Measurements from ENCODE around the gene VPS18. TPM values are rescaled to one million over a fixed set of nuclear protein-coding genes. Genes with fewer than 3 reads are reported as not detected.

VPS18 gene
- polyA plus RNA-seq, 1 donor from 2014 or later, result 13.8 TPM

DNA sequence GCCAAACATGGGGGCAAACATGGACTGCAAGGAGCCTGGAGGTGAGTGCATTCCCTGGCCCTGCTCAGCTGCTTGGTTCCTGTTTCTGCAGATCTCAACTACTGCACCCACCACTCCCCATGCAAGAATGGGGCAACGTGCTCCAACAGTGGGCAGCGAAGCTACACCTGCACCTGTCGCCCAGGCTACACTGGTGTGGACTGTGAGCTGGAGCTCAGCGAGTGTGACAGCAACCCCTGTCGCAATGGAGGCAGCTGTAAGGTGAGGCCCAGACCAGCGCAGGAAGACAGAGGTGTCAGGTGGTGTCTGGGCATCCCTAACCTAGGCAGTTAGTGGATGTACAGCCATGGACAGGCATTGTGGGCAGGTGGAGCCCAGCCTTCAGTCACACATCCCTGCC lies 40.2 kb downstream of the VPS18 start:
- Histone ChIP-seq H3K27me3 (ENCODE audit: insufficient read depth, low read depth, low read length) (peaks cover 35% of the 10 kb centered on the region), H3K27ac (ENCODE audit: low read length) (no peak overlapping the region), H3K9ac (ENCODE audit: low read length) (no peak overlapping the region), H3K4me3 (ENCODE audit: low read length) (no peak overlapping the region), H3K36me3 (ENCODE audit: insufficient read depth, low read length) (no peaks in the 10 kb centered on the region), H3K79me2 (replicated peaks; ENCODE audit: insufficient read depth, low read length) (no peaks in the 10 kb centered on the region), H3K9me2 (ENCODE audit: insufficient read depth, low read length) (no peaks in the 10 kb centered on the region), H3K4me2 (ENCODE audit: low read length) (no peak overlapping the region), H4K20me1 (ENCODE audit: insufficient read depth) (no peaks in the 10 kb centered on the region), H3F3A (ENCODE audit: insufficient read depth, low read length, poor library complexity, severe bottlenecking) (peaks cover 3% of the 10 kb centered on the region), H2AFZ (ENCODE audit: low read depth, low read length) (no peak overlapping the region), H3K9me3 (ENCODE audit: low read length) (no peaks in the 10 kb centered on the region)
- TF ChIP-seq SMC3 (conservative IDR thresholded peaks at IDR 0.05; ENCODE audit: poor library complexity) (no peak), TAF1 (IDR thresholded peaks at IDR 0.05; ENCODE audit: low read depth) (no peak), RAD21 (conservative IDR thresholded peaks at IDR 0.05) (no peak), EZH2 (IDR thresholded peaks at IDR 0.05; ENCODE audit: borderline replicate concordance, insufficient read depth, low read length, poor library complexity, severe bottlenecking) (no peak), MXI1 (conservative IDR thresholded peaks at IDR 0.05; ENCODE audit: poor library complexity, severe bottlenecking) (no peak), POLR2AphosphoS5 (IDR thresholded peaks at IDR 0.05) (no peak), EP300 (conservative IDR thresholded peaks at IDR 0.05; ENCODE audit: poor library complexity, severe bottlenecking) (no peak)
- TF ChIP-seq, protein P1, sequence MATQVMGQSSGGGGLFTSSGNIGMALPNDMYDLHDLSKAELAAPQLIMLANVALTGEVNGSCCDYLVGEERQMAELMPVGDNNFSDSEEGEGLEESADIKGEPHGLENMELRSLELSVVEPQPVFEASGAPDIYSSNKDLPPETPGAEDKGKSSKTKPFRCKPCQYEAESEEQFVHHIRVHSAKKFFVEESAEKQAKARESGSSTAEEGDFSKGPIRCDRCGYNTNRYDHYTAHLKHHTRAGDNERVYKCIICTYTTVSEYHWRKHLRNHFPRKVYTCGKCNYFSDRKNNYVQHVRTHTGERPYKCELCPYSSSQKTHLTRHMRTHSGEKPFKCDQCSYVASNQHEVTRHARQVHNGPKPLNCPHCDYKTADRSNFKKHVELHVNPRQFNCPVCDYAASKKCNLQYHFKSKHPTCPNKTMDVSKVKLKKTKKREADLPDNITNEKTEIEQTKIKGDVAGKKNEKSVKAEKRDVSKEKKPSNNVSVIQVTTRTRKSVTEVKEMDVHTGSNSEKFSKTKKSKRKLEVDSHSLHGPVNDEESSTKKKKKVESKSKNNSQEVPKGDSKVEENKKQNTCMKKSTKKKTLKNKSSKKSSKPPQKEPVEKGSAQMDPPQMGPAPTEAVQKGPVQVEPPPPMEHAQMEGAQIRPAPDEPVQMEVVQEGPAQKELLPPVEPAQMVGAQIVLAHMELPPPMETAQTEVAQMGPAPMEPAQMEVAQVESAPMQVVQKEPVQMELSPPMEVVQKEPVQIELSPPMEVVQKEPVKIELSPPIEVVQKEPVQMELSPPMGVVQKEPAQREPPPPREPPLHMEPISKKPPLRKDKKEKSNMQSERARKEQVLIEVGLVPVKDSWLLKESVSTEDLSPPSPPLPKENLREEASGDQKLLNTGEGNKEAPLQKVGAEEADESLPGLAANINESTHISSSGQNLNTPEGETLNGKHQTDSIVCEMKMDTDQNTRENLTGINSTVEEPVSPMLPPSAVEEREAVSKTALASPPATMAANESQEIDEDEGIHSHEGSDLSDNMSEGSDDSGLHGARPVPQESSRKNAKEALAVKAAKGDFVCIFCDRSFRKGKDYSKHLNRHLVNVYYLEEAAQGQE (IDR thresholded peaks at IDR 0.05; ENCODE audit: borderline replicate concordance), result no peak
- TF ChIP-seq, protein P2, sequence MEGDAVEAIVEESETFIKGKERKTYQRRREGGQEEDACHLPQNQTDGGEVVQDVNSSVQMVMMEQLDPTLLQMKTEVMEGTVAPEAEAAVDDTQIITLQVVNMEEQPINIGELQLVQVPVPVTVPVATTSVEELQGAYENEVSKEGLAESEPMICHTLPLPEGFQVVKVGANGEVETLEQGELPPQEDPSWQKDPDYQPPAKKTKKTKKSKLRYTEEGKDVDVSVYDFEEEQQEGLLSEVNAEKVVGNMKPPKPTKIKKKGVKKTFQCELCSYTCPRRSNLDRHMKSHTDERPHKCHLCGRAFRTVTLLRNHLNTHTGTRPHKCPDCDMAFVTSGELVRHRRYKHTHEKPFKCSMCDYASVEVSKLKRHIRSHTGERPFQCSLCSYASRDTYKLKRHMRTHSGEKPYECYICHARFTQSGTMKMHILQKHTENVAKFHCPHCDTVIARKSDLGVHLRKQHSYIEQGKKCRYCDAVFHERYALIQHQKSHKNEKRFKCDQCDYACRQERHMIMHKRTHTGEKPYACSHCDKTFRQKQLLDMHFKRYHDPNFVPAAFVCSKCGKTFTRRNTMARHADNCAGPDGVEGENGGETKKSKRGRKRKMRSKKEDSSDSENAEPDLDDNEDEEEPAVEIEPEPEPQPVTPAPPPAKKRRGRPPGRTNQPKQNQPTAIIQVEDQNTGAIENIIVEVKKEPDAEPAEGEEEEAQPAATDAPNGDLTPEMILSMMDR (IDR thresholded peaks at IDR 0.05; ENCODE audit: poor library complexity, severe bottlenecking), result no peak

DNA sequence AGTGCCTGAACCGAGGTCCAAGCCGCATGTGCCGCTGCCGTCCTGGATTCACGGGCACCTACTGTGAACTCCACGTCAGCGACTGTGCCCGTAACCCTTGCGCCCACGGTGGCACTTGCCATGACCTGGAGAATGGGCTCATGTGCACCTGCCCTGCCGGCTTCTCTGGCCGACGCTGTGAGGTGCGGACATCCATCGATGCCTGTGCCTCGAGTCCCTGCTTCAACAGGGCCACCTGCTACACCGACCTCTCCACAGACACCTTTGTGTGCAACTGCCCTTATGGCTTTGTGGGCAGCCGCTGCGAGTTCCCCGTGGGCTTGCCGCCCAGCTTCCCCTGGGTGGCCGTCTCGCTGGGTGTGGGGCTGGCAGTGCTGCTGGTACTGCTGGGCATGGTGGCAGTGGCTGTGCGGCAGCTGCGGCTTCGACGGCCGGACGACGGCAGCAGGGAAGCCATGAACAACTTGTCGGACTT lies 42.0 kb downstream of the VPS18 start:
- Histone ChIP-seq H3K36me3 (ENCODE audit: insufficient read depth, low read length) (no peaks in the 10 kb centered on the region), H3K4me2 (ENCODE audit: low read length) (no peak overlapping the region), H3K27ac (ENCODE audit: low read length) (no peak overlapping the region), H4K20me1 (ENCODE audit: insufficient read depth) (no peaks in the 10 kb centered on the region), H3K9me3 (ENCODE audit: low read length) (no peaks in the 10 kb centered on the region), H3K4me3 (ENCODE audit: low read length) (no peak overlapping the region), H3K9me2 (ENCODE audit: insufficient read depth, low read length) (no peaks in the 10 kb centered on the region), H2AFZ (ENCODE audit: low read depth, low read length) (no peak overlapping the region), H3K79me2 (replicated peaks; ENCODE audit: insufficient read depth, low read length) (no peaks in the 10 kb centered on the region), H3F3A (ENCODE audit: insufficient read depth, low read length, poor library complexity, severe bottlenecking) (no peaks in the 10 kb centered on the region), H3K27me3 (ENCODE audit: insufficient read depth, low read depth, low read length) (peaks cover 19% of the 10 kb centered on the region), H3K9ac (ENCODE audit: low read length) (no peak overlapping the region)
- TF ChIP-seq, protein P2 (IDR thresholded peaks at IDR 0.05; ENCODE audit: poor library complexity, severe bottlenecking), result no peak
- TF ChIP-seq EZH2 (IDR thresholded peaks at IDR 0.05; ENCODE audit: borderline replicate concordance, insufficient read depth, low read length, poor library complexity, severe bottlenecking), result no peak
- TF ChIP-seq, protein P1 (IDR thresholded peaks at IDR 0.05; ENCODE audit: borderline replicate concordance), result no peak
- no peak for TF ChIP-seq TAF1 (IDR thresholded peaks at IDR 0.05; ENCODE audit: low read depth)
- no peak for TF ChIP-seq RAD21 (conservative IDR thresholded peaks at IDR 0.05)
- no peak for TF ChIP-seq MXI1 (conservative IDR thresholded peaks at IDR 0.05; ENCODE audit: poor library complexity, severe bottlenecking)
- no peak for TF ChIP-seq POLR2AphosphoS5 (IDR thresholded peaks at IDR 0.05)
- TF ChIP-seq EP300 (conservative IDR thresholded peaks at IDR 0.05; ENCODE audit: poor library complexity, severe bottlenecking), result no peak
- no peak for TF ChIP-seq SMC3 (conservative IDR thresholded peaks at IDR 0.05; ENCODE audit: poor library complexity)

Measured in neural cell (in vitro differentiated cells).